ENCODE results near the gene PPP1R10. TPM values are rescaled to one million over a fixed set of nuclear protein-coding genes. Genes with fewer than 3 reads are reported as not detected.

PPP1R10 gene
- total and polyA plus RNA-seq, 2 of the 13 experiments (the other 11 are each of a cell fraction or from before 2014, with no cell fraction given), result 26.3 to 38.4 TPM

DNA sequence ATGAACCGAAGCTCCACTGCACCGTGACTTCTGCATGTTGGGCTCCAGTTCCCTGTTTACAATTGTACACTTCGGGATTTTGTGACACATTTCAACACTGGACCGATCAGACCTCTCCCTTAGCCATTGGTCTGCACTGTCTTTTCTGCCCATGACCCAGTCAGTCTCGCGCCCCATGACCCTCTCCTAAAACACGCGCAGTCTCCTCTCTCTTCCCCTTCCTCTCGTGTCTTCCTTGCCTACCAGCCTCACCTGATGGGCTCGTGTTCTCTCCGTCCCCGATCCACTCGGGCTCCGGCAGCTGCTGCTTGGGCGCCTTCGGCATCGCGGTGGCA is 46.3 kb downstream of the PPP1R10 start (continued):
- TF ChIP-seq, protein P1, sequence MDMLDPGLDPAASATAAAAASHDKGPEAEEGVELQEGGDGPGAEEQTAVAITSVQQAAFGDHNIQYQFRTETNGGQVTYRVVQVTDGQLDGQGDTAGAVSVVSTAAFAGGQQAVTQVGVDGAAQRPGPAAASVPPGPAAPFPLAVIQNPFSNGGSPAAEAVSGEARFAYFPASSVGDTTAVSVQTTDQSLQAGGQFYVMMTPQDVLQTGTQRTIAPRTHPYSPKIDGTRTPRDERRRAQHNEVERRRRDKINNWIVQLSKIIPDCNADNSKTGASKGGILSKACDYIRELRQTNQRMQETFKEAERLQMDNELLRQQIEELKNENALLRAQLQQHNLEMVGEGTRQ (IDR thresholded peaks at IDR 0.05; ENCODE audit: low read depth, low read length), result no peak
- TF ChIP-seq, protein P1 (CRISPR knock-in tag; IDR thresholded peaks at IDR 0.05; ENCODE audit: borderline replicate concordance), result peak; percentile 10; the same call in 1 of the 2 replicates
- TF ChIP-seq, protein P2, sequence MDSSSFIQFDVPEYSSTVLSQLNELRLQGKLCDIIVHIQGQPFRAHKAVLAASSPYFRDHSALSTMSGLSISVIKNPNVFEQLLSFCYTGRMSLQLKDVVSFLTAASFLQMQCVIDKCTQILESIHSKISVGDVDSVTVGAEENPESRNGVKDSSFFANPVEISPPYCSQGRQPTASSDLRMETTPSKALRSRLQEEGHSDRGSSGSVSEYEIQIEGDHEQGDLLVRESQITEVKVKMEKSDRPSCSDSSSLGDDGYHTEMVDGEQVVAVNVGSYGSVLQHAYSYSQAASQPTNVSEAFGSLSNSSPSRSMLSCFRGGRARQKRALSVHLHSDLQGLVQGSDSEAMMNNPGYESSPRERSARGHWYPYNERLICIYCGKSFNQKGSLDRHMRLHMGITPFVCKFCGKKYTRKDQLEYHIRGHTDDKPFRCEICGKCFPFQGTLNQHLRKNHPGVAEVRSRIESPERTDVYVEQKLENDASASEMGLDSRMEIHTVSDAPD (CRISPR knock-in tag; IDR thresholded peaks at IDR 0.05), result no peak
- TF ChIP-seq ZNF207 (IDR thresholded peaks at IDR 0.05; ENCODE audit: borderline replicate concordance), result no peak
- peak; percentile 11 for TF ChIP-seq PTBP1 (IDR thresholded peaks at IDR 0.05; ENCODE audit: low read depth, low read length, poor library complexity, severe bottlenecking)
- peak; percentile 5; the same call in 1 of the 2 replicates for TF ChIP-seq ZNF431 (CRISPR knock-in tag; IDR thresholded peaks at IDR 0.05; ENCODE audit: borderline replicate concordance, low read depth)

DNA sequence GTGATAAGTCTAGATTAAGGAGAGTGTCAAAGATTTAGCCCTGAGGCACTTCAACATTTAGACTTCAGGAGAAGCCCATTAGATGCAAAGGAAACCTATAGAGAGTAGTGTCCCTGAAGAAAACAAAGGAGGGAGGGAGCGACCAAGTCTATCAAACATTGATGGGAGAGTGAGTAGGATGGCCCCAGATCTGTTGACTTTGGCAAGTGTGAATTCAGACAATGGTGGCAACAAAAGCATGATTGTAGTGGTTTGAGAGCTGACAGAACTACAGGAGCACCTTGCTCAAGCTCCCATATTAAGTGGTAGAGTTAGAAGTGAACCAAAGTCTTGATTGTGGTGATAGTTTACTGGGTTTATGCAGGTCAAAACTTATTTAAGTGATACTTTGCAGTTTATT is 46.8 kb downstream of the PPP1R10 start:
- CTCF ChIA-PET (ENCODE audit: low intra/inter-chr PET ratio, low total read pairs), result no interaction called here
- H4K20me1 ChIP-seq (ENCODE audit: insufficient read depth, low read length), result peaks cover 23% of the 10 kb centered on the region
- peaks cover 40% of the 10 kb centered on the region for H3K79me2 ChIP-seq (ENCODE audit: insufficient read depth, low read length)
- peak; percentile 40 for ATAC-seq
- peak overlapping the region; percentile 67 to 88 (median 70) for H3K4me3 ChIP-seq (replicated peaks in 1 of 3; ENCODE audit: insufficient read depth in 1 of 3, low read depth in 2 of 3, low read length in 3 of 3)
- BruUV-seq (replicated peaks), result no TSS peak
- H3K27me3 ChIP-seq (ENCODE audit: control insufficient read depth in 1 of 2, insufficient read depth in 2 of 2, low read length in 2 of 2), result no peaks in the 10 kb centered on the region; a peak in 1 of 5 replicates
- FAIRE-seq, result no peak
- DNase-seq (ENCODE audit: low spot score), result peak; percentile 72
- peaks cover 58% of the 10 kb centered on the region for H3K4me1 ChIP-seq (ENCODE audit: insufficient read depth, low read length)
- intact Hi-C loops (cut with micrococcal nuclease; ENCODE audit: unreplicated experiment) (loop anchor here (1.0 kb wide), 2 partner anchors 13 to 103 kb away; partner anchors contain the start of genes DHX16 and PRR3), in situ Hi-C loops (cut with HindIII; ENCODE audit: extremely low pct_ligation_motif_present, low pct_unique_long_range_greater_than_20kb) (no loop called here)
- H3K4me2 ChIP-seq (ENCODE audit: low read depth, low read length), result peak overlapping the region; percentile 99
- POLR2A ChIA-PET, result interaction anchor here (1.2 to 2.6 kb wide), 13 partner anchors 10 to 338 kb away, joined by 3 to 74 read pairs (median 5); partner anchors contain the start of genes GNL1, GTF2H4, MRPS18B and PPP1R10
- H3K9me3 ChIP-seq (ENCODE audit: low read length), result no peaks in the 10 kb centered on the region
- WGBS (ENCODE audit: low lambda C conversion rate), result 25% methylated on average over 1 of the region's 1 CpG
- H3K36me3 ChIP-seq (replicated peaks in 1 of 2; ENCODE audit: control insufficient read depth in 1 of 2, insufficient read depth in 2 of 2, low read length in 2 of 2), result no peaks in the 10 kb centered on the region; a peak in 1 of 5 replicates
- H3K27ac ChIP-seq (ENCODE audit: extremely low read length, insufficient read depth, low read length), result no peak overlapping the region
- H2AFZ ChIP-seq (ENCODE audit: low read length), result no peak overlapping the region
- peak overlapping the region; percentile 88 for H3K9ac ChIP-seq (ENCODE audit: insufficient read depth, low read depth, low read length)
- TF ChIP-seq ZNF644 (CRISPR knock-in tag; IDR thresholded peaks at IDR 0.05; ENCODE audit: low read depth) (0 out of 2 replicates have a peak, but pooled peaks have one; percentile 54), MAZ (IDR thresholded peaks at IDR 0.05; ENCODE audit: borderline replicate concordance, low read depth, low read length) (0 out of 2 replicates have a peak, but pooled peaks have one; percentile 17), MAZ (CRISPR knock-in tag; IDR thresholded peaks at IDR 0.05; ENCODE audit: low read depth) (no peak), FOXA1 (IDR thresholded peaks at IDR 0.05) (no peak), FOXA1 (CRISPR knock-in tag; IDR thresholded peaks at IDR 0.05) (0 out of 2 replicates have a peak, but pooled peaks have one; percentile 31), SOX6 (IDR thresholded peaks at IDR 0.05) (no peak), SOX6 (CRISPR knock-in tag; IDR thresholded peaks at IDR 0.05) (peak; percentile 89)
- TF ChIP-seq, protein P3, sequence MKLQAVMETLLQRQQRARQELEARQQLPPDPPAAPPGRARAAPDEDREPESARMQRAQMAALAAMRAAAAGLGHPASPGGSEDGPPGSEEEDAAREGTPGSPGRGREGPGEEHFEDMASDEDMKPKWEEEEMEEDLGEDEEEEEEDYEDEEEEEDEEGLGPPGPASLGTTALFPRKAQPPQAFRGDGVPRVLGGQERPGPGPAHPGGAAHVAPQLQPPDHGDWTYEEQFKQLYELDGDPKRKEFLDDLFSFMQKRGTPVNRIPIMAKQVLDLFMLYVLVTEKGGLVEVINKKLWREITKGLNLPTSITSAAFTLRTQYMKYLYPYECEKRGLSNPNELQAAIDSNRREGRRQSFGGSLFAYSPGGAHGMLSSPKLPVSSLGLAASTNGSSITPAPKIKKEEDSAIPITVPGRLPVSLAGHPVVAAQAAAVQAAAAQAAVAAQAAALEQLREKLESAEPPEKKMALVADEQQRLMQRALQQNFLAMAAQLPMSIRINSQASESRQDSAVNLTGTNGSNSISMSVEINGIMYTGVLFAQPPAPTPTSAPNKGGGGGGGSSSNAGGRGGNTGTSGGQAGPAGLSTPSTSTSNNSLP (IDR thresholded peaks at IDR 0.05; ENCODE audit: low read depth, low read length), result 0 out of 2 replicates have a peak, but pooled peaks have one; percentile 33
- TF ChIP-seq, protein P4, sequence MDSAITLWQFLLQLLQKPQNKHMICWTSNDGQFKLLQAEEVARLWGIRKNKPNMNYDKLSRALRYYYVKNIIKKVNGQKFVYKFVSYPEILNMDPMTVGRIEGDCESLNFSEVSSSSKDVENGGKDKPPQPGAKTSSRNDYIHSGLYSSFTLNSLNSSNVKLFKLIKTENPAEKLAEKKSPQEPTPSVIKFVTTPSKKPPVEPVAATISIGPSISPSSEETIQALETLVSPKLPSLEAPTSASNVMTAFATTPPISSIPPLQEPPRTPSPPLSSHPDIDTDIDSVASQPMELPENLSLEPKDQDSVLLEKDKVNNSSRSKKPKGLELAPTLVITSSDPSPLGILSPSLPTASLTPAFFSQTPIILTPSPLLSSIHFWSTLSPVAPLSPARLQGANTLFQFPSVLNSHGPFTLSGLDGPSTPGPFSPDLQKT (CRISPR knock-in tag; IDR thresholded peaks at IDR 0.05; ENCODE audit: borderline replicate concordance), result no peak
- TF ChIP-seq, protein P5, sequence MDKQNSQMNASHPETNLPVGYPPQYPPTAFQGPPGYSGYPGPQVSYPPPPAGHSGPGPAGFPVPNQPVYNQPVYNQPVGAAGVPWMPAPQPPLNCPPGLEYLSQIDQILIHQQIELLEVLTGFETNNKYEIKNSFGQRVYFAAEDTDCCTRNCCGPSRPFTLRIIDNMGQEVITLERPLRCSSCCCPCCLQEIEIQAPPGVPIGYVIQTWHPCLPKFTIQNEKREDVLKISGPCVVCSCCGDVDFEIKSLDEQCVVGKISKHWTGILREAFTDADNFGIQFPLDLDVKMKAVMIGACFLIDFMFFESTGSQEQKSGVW (CRISPR knock-in tag; IDR thresholded peaks at IDR 0.05; ENCODE audit: borderline replicate concordance), result 0 out of 2 replicates have a peak, but pooled peaks have one; percentile 8
